Fibroblast of mammary gland (primary cell): ENCODE results near the gene FCAMR.

Experiments
- DNase-seq: peaks from one replicate; pipeline ENCODE4 v3.0.0-alpha.2; 2010; ENCODE audit warnings: low read depth
- H3K4me3 ChIP-seq: 2 replicates; pipeline ENCODE4 v1.5.1; 2011; ENCODE audit warnings: low read depth, mild to moderate bottlenecking, low read length, moderate library complexity; ENCODE audit not compliant: control insufficient read depth
- CTCF ChIP-seq: conservative IDR thresholded peaks from 2 replicates; pipeline ENCODE4 v1.5.1; 2011; ENCODE audit warnings: low read depth, low read length, inconsistent platforms; ENCODE audit not compliant: control insufficient read depth, insufficient read depth

The FCAMR gene

GRCh38 chr1:207006914-207007313 is 36.7 kb upstream of the FCAMR start:
- TF ChIP-seq CTCF, result no peak
- no peak overlapping the region for H3K4me3 ChIP-seq
- no peak for DNase-seq

GRCh38 chr1:207006083-207006482 is 35.8 kb upstream of the FCAMR start:
- DNase-seq, result no peak
- TF ChIP-seq CTCF, result no peak
- no peak overlapping the region for H3K4me3 ChIP-seq

- peak; percentile 77 for DNase-seq
- peak; percentile 86 for TF ChIP-seq CTCF
- H3K4me3 ChIP-seq, result no peak overlapping the region
These were observed 34.9 kb upstream of the FCAMR start for GRCh38 chr1:207004931-207005830.

- DNase-seq, result no peak
- no peak for TF ChIP-seq CTCF
- H3K4me3 ChIP-seq, result no peak overlapping the region
These were observed 33.0 kb upstream of the FCAMR start for GRCh38 chr1:207003210-207003609.

GRCh38 chr1:207002724-207003146 is 32.5 kb upstream of the FCAMR start:
- H3K4me3 ChIP-seq, result no peak overlapping the region
- DNase-seq, result no peak
- TF ChIP-seq CTCF, result no peak

- DNase-seq, result no peak
- H3K4me3 ChIP-seq, result no peak overlapping the region
- no peak for TF ChIP-seq CTCF
These were observed 31.4 kb upstream of the FCAMR start for GRCh38 chr1:207001492-207002245.
